NCI-H1694 (cell line): ENCODE data around the gene TSEN54.

Source experiments
- DNase-seq: peaks from one replicate; lab custom pipeline; 2025; lab: John Stamatoyannopoulos, UW

Gene TSEN54

GRCh38 chr17:75565066-75565465 lies 48.7 kb downstream of the TSEN54 start:
- DNase-seq: no peak

GRCh38 chr17:75565618-75566017 lies 49.3 kb downstream of the TSEN54 start:
- no peak for DNase-seq

- no peak for DNase-seq
Observed at GRCh38 chr17:75566416-75566815, 50.1 kb downstream of the TSEN54 start.

- no peak for DNase-seq
Observed at GRCh38 chr17:75566834-75567233, 50.5 kb downstream of the TSEN54 start.

- DNase-seq: no peak
Observed at GRCh38 chr17:75568412-75569255, 52.3 kb downstream of the TSEN54 start.

GRCh38 chr17:75570034-75570676 lies 53.8 kb downstream of the TSEN54 start:
- no peak for DNase-seq

GRCh38 chr17:75570772-75571171 lies 54.4 kb downstream of the TSEN54 start:
- no peak for DNase-seq

GRCh38 chr17:75571197-75571884 lies 55.0 kb downstream of the TSEN54 start:
- DNase-seq: no peak

GRCh38 chr17:75571885-75572215 lies 55.5 kb downstream of the TSEN54 start:
- DNase-seq: no peak

- no peak for DNase-seq
Observed at GRCh38 chr17:75572713-75573539, 56.6 kb downstream of the TSEN54 start.

- DNase-seq: no peak
Observed at GRCh38 chr17:75573540-75573957, 57.2 kb downstream of the TSEN54 start.

GRCh38 chr17:75573994-75574393 lies 57.7 kb downstream of the TSEN54 start:
- DNase-seq: no peak
